Right lobe of liver (tissue), 4 donors: ENCODE data around the gene NCKAP5.

Experiments used
- CTCF ChIP-seq, 4 donors: fragments of 200-600 bp in 3 of 4; fragments of 450-650 bp in 1 of 4; IDR thresholded peaks; one replicate each; pipeline versions ENCODE4 v1.5.1 to v1.8.0; 2016 to 2022; ENCODE audit warnings: antibody characterized with exemption in 4 of 4, mild to moderate bottlenecking in 2 of 4
- POLR2A ChIP-seq: fragments of 450-650 bp; IDR thresholded peaks from one replicate; pipeline ENCODE4 v1.6.1; 2017; ENCODE audit warnings: antibody characterized with exemption, mild to moderate bottlenecking
- donor health status: DM: no; HTN: no; CAD: no.
- donor health status: DM: no; HTN: no; CAD: no.
- donor health status: DM: no; HTN: yes; CAD: no.

- no peak for TF ChIP-seq CTCF (IDR thresholded peaks at IDR 0.05)
- TF ChIP-seq POLR2A = no peak
Measured at GRCh38 chr2:133456971-133457370, 111.3 kb downstream of the NCKAP5 start.
